Measurements from ENCODE around the gene EPHA10. TPM values are rescaled to one million over a fixed set of nuclear protein-coding genes. Genes with fewer than 3 reads are reported as not detected.
"Not testable (repeated sequence)": the region's sequence is repeated elsewhere in the genome, so short reads cannot be mapped to it uniquely, and the experiment has no call there.

Gene EPHA10
- total and polyA plus RNA-seq, 5 experiments from 2014 or later = not detected

- ATAC-seq (peak; percentile 49 to 57), DNase-seq (peak in 6 of 10 donors; percentile 8 to 48 (median 41))
- Mint-ChIP-seq H3K27me3 (peaks cover 13 to 39% (median 20%) of the 10 kb centered on the region in 5 donors), H3K4me1 (peaks cover 8 to 13% (median 12%) of the 10 kb centered on the region in 4 donors), H3K4me3 (peak overlapping the region; percentile 64 to 86 (median 78)), H3K27ac (peak overlapping the region in 1 of 10 donors; percentile 75), H3K36me3 (peaks cover 0 to 14% (median 1%) of the 10 kb centered on the region in 3 donors), H3K9me3 (no peaks in the 10 kb centered on the region)
- POLR2A ChIA-PET = interaction anchor here (1.2 kb wide), 1 partner anchor 12 kb away, joined by 4 read pairs; the partner anchor contains the start of genes C1orf122 and YRDC
Measured at GRCh38 chr1:37795340-37796125, 30.6 kb upstream of the EPHA10 start.

GRCh38 chr1:37794372-37795339, 29.7 kb upstream of the EPHA10 start:
- H3K27ac Mint-ChIP-seq = peak overlapping the region in 1 of 10 donors; percentile 75
- peak in 1 of 2 donors; percentile 31 for ATAC-seq
- no peaks in the 10 kb centered on the region for H3K9me3 Mint-ChIP-seq
- H3K4me1 Mint-ChIP-seq = peaks cover 8 to 13% (median 12%) of the 10 kb centered on the region in 4 donors
- H3K27me3 Mint-ChIP-seq = peaks cover 17 to 48% (median 23%) of the 10 kb centered on the region in 5 donors
- H3K4me3 Mint-ChIP-seq = peak overlapping the region; percentile 63 to 86 (median 78)
- POLR2A ChIA-PET = interaction anchor here (1.2 kb wide), 1 partner anchor 13 kb away, joined by 4 read pairs; the partner anchor contains the start of genes C1orf122 and YRDC
- DNase-seq = peak in 1 of 10 donors; percentile 3
- peaks cover 0 to 6% (median 1%) of the 10 kb centered on the region in 3 donors for H3K36me3 Mint-ChIP-seq

- H3K27ac Mint-ChIP-seq = peak within 1 kb of the TSS in 1 of 10 donors; percentile 34
- H3K4me3 Mint-ChIP-seq = peak within 1 kb of the TSS; percentile 63 to 86 (median 78)
- ATAC-seq = peak; percentile 82 to 85
Measured at GRCh38 chr1:37793773-37794371, 29.0 kb upstream of the EPHA10 start, which contains the start of gene MANEAL. Gene MANEAL, plus strand, starts transcription at chr1:37793847. Its CDS starts 336 bp downstream, at chr1:37794183.

GRCh38 chr1:37792943-37793686, 28.2 kb upstream of the EPHA10 start:
- H3K4me3 Mint-ChIP-seq = peak overlapping the region; percentile 47 to 78 (median 62)
- H3K36me3 Mint-ChIP-seq = no peaks in the 10 kb centered on the region
- H3K9me3 Mint-ChIP-seq = no peaks in the 10 kb centered on the region
- peak overlapping the region in 1 of 10 donors; percentile 34 for H3K27ac Mint-ChIP-seq
- H3K4me1 Mint-ChIP-seq = peaks cover 8 to 13% (median 12%) of the 10 kb centered on the region in 4 donors
- H3K27me3 Mint-ChIP-seq = peaks cover 18 to 49% (median 29%) of the 10 kb centered on the region in 5 donors
- POLR2A ChIA-PET = no interaction called here
- ATAC-seq = no peak
- DNase-seq = no peak

More at GRCh38 chr1:37793773-37794371, 29.0 kb upstream of the EPHA10 start, which contains the start of gene MANEAL:
- H3K9me3 Mint-ChIP-seq = no peaks in the 10 kb centered on the region
- peaks cover 17 to 48% (median 23%) of the 10 kb centered on the region in 5 donors for H3K27me3 Mint-ChIP-seq
- peak in 6 of 10 donors; percentile 8 to 25 (median 21) for DNase-seq
- H3K4me1 Mint-ChIP-seq = peaks cover 8 to 13% (median 12%) of the 10 kb centered on the region in 4 donors
- POLR2A ChIA-PET = interaction anchor here (1.2 kb wide), 1 partner anchor 14 kb away, joined by 4 read pairs; the partner anchor contains the start of genes C1orf122 and YRDC
- H3K36me3 Mint-ChIP-seq = peaks cover 0 to under 1% (median 0%) of the 10 kb centered on the region in 3 donors

- DNase-seq (no peak), ATAC-seq (no peak)
- no peaks in the 10 kb centered on the region for H3K9me3 Mint-ChIP-seq
- POLR2A ChIA-PET = no interaction called here
- no peaks in the 10 kb centered on the region for H3K36me3 Mint-ChIP-seq
- H3K4me3 Mint-ChIP-seq = no peak overlapping the region
- peaks cover 0 to under 1% (median 0%) of the 10 kb centered on the region in 4 donors for H3K4me1 Mint-ChIP-seq
- no peak overlapping the region for H3K27ac Mint-ChIP-seq
- H3K27me3 Mint-ChIP-seq = peaks cover 7 to 27% (median 17%) of the 10 kb centered on the region in 5 donors
Measured at GRCh38 chr1:37782491-37782890, 17.6 kb upstream of the EPHA10 start.

GRCh38 chr1:37778654-37779053, 13.7 kb upstream of the EPHA10 start:
- POLR2A ChIA-PET = no interaction called here
- ATAC-seq (no peak), DNase-seq (no peak)
- Mint-ChIP-seq H3K27ac (no peak overlapping the region), H3K9me3 (peaks cover 0 to 7% (median 0%) of the 10 kb centered on the region in 9 donors), H3K36me3 (no peaks in the 10 kb centered on the region), H3K4me3 (no peak overlapping the region), H3K4me1 (peaks cover 0 to 4% (median 0%) of the 10 kb centered on the region in 4 donors), H3K27me3 (peaks cover 6 to 23% (median 9%) of the 10 kb centered on the region in 5 donors)

- Mint-ChIP-seq H3K27me3 (peaks cover 9 to 34% (median 12%) of the 10 kb centered on the region in 5 donors), H3K9me3 (peaks cover 0 to 12% (median 2%) of the 10 kb centered on the region in 9 donors), H3K4me3 (no peak overlapping the region), H3K4me1 (peaks cover 0 to 4% (median 0%) of the 10 kb centered on the region in 4 donors), H3K36me3 (no peaks in the 10 kb centered on the region), H3K27ac (no peak overlapping the region)
- no peak for ATAC-seq
- DNase-seq = no peak
- POLR2A ChIA-PET = no interaction called here
Measured at GRCh38 chr1:37776946-37777516, 12.1 kb upstream of the EPHA10 start.

GRCh38 chr1:37771440-37771839, 6.5 kb upstream of the EPHA10 start:
- ATAC-seq, DNase-seq, H3K36me3 Mint-ChIP-seq, H3K27ac Mint-ChIP-seq, H3K4me3 Mint-ChIP-seq, H3K4me1 Mint-ChIP-seq, POLR2A ChIA-PET: not testable (repeated sequence)
- peaks cover 0 to 12% (median 2%) of the 10 kb centered on the region in 9 donors for H3K9me3 Mint-ChIP-seq
- H3K27me3 Mint-ChIP-seq = peaks cover 33 to 65% (median 47%) of the 10 kb centered on the region in 5 donors

- peaks cover 8 to 17% (median 10%) of the 10 kb centered on the region in 4 donors for H3K4me1 Mint-ChIP-seq
- POLR2A ChIA-PET = no interaction called here
- H3K4me3 Mint-ChIP-seq = no peak overlapping the region
- peaks cover 0 to 10% (median 0%) of the 10 kb centered on the region in 9 donors for H3K9me3 Mint-ChIP-seq
- peaks cover 48 to 87% (median 73%) of the 10 kb centered on the region in 5 donors for H3K27me3 Mint-ChIP-seq
- DNase-seq (no peak), ATAC-seq (no peak)
- no peak overlapping the region for H3K27ac Mint-ChIP-seq
- H3K36me3 Mint-ChIP-seq = peaks cover 0 to 9% (median 6%) of the 10 kb centered on the region in 3 donors
Measured at GRCh38 chr1:37767488-37767887, 2.6 kb upstream of the EPHA10 start.

- ATAC-seq (peak in 1 of 2 donors; percentile 65), DNase-seq (no peak)
- Mint-ChIP-seq H3K27me3 (peaks cover 49 to 92% (median 81%) of the 10 kb centered on the region in 5 donors), H3K9me3 (peaks cover 0 to 10% (median 0%) of the 10 kb centered on the region in 9 donors), H3K27ac (no peak overlapping the region), H3K36me3 (peaks cover 0 to 9% (median 6%) of the 10 kb centered on the region in 3 donors), H3K4me1 (peaks cover 8 to 17% (median 10%) of the 10 kb centered on the region in 4 donors), H3K4me3 (peak overlapping the region in 5 of 10 donors; percentile 11 to 60 (median 39))
- POLR2A ChIA-PET = no interaction called here
Measured at GRCh38 chr1:37765916-37766664, 1.2 kb upstream of the EPHA10 start.

Data from naive thymus-derived CD8-positive, alpha-beta T cell (primary cell).